Gastrocnemius medialis (tissue), 4 donors: ENCODE data around the gene NXPE1.

ENCODE experiments used
- POLR2A ChIP-seq, 2 donors: fragments of 450-650 bp; IDR thresholded peaks; one replicate each; pipeline ENCODE4 v1.6.1; 2017; ENCODE audit warnings: antibody characterized with exemption in 2 of 2, mild to moderate bottlenecking in 2 of 2, moderate library complexity in 2 of 2
- TF ChIP-seq, protein P1 (sequence below), 5 experiments: fragments of 450-650 bp in 3 of 5; fragments of 200-600 bp in 2 of 5; sonication (generic) in 2 of 5; IDR thresholded peaks in 4 of 5; conservative IDR thresholded peaks in 1 of 5; 1 replicate in 4 of 5; 2 replicates in 1 of 5; pipeline ENCODE4 v1.5.1; 2016 to 2019; ENCODE audit warnings: antibody characterized with exemption in 5 of 5, mild to moderate bottlenecking in 3 of 5, moderate library complexity in 3 of 5

DNA sequence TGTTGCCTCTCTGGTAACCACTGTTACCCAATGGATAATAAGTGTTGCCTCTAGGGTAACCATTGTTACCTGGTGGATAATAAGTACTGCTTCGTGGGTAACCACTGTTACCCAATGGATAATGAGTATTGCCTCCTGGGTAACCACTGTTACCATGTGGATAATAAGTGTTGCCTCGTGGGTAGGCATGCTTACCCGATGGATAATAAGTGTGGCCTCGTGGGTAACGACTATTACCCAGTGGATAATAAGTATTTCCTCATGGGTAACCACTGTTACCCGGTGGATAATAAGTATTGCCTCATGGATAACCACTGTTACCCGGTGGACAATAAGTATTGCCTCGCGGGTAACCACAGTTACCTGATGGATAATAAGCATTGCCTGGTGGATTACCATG is 49.7 kb upstream of the NXPE1 start:
- TF ChIP-seq, protein P1, sequence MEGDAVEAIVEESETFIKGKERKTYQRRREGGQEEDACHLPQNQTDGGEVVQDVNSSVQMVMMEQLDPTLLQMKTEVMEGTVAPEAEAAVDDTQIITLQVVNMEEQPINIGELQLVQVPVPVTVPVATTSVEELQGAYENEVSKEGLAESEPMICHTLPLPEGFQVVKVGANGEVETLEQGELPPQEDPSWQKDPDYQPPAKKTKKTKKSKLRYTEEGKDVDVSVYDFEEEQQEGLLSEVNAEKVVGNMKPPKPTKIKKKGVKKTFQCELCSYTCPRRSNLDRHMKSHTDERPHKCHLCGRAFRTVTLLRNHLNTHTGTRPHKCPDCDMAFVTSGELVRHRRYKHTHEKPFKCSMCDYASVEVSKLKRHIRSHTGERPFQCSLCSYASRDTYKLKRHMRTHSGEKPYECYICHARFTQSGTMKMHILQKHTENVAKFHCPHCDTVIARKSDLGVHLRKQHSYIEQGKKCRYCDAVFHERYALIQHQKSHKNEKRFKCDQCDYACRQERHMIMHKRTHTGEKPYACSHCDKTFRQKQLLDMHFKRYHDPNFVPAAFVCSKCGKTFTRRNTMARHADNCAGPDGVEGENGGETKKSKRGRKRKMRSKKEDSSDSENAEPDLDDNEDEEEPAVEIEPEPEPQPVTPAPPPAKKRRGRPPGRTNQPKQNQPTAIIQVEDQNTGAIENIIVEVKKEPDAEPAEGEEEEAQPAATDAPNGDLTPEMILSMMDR (IDR thresholded peaks at IDR 0.05 in 4 of 5, conservative IDR thresholded peaks at IDR 0.05 in 1 of 5): no peak
- TF ChIP-seq POLR2A (IDR thresholded peaks at IDR 0.05): no peak
